Ammon's horn (tissue), 1 donor: ENCODE measurements around the gene EVA1C.
"Not testable (repeated sequence)": the region's sequence is repeated elsewhere in the genome, so short reads cannot be mapped to it uniquely, and the experiment has no call there.

ENCODE experiments used
- DNase-seq: peaks from one replicate; pipeline ENCODE4 v3.0.0-alpha.2; 2016; ENCODE audit warnings: low spot score

Gene EVA1C

DNA sequence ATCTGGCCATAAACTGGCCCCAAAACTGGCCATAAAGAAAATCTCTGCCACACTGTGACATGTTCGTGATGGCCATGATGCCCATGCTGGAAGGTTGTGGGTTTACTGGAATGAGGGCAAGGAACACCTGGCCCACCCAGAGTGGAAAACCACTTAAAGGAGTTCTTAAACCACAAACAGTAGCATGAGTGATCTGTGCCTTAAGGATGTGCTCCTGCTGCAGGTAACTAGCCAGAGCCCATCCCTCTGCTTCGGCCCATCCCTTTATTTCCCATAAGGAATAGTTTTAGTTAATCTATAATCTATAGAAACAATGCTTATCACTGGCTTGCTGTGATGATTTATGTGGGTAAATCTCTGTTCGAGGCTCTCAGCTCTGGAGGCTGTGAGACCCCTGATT lies 50.1 kb downstream of the EVA1C start:
- DNase-seq = not testable (repeated sequence)

DNA sequence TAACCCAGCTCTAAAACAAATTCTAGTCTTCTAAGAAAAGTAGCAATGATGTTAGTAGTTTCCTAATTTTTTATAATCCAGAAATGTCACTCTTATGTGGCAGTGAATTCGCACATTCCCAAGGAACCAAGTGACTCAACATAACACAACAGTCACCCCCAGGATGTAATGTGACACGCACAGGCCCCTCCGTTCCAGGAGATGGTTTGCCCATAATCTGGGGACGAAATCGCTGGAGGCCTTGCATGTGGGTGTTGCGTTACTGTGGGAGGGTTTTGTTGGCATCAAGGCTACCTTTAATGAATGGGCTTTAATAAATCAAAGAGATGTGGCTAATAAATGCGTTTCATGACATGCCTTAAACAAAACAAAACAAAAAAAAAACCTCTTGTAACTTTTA lies 50.9 kb downstream of the EVA1C start:
- no peak for DNase-seq

DNA sequence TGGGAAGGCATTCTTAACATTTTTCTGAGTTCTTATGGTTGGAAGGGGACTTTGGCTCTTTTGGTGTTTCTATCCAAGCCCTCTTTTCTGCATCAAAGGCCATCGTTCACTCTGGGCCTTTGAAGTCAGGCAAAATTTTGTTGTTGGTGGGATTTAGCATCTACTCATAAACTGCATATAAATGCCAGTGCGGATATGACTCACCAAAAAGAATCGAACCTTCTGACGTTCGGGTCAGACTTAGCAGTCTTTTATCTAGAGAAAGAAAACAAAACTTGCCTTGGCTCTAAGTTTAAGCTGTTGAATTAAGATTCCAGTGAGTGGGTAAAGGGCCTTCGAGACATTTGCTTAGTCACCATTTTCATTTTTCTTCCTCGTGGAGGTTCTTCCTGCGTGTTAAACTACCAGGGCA lies 51.4 kb downstream of the EVA1C start:
- no peak for DNase-seq

GRCh38 chr21:32467291-32467690 lies 54.8 kb downstream of the EVA1C start:
- no peak for DNase-seq

DNA sequence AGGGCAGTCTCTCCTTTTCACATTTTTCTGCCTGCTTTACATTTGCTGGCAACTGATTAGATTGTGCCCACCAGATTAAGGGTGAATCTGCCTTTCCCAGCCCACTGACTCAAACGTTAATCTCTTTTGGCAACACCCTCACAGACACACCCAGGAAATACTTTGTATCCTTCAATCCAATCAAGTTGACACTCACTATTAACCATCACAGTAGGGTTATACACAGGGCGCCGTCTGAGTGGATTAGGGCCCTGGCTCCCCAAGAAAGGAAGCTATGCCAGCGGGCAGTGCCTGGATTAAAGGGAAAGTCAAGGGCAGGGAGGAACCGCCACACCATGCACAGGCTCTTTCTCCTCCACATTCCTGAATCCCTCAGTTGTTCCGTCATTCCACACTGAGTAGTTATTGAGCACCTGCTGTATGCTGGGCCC lies 56.2 kb downstream of the EVA1C start:
- no peak for DNase-seq

GRCh38 chr21:32469628-32470027 lies 57.1 kb downstream of the EVA1C start:
- no peak for DNase-seq

DNA sequence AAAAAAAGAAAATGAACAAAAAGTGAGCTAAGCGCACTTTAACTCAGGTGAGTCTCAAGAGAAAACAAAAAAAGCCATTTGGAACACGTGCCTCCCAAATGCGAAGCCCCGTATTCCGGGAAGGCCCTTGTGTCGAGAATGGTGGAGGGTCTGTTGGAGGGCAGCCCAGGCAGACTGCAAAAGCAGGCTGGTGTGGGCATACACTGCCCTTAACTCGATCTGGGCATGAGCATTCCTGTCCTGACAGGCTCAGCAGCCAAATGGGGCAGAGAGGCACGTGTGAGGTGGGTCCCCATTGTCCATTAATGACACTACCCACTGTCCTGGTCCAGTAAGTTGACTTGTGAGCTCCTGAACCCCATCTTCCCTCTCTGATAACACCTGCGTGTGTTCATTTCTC lies 57.7 kb downstream of the EVA1C start:
- no peak for DNase-seq

GRCh38 chr21:32472890-32473765 lies 60.6 kb downstream of the EVA1C start:
- DNase-seq = no peak

- DNase-seq = no peak
Measured at GRCh38 chr21:32474179-32475059, 61.9 kb downstream of the EVA1C start.

DNA sequence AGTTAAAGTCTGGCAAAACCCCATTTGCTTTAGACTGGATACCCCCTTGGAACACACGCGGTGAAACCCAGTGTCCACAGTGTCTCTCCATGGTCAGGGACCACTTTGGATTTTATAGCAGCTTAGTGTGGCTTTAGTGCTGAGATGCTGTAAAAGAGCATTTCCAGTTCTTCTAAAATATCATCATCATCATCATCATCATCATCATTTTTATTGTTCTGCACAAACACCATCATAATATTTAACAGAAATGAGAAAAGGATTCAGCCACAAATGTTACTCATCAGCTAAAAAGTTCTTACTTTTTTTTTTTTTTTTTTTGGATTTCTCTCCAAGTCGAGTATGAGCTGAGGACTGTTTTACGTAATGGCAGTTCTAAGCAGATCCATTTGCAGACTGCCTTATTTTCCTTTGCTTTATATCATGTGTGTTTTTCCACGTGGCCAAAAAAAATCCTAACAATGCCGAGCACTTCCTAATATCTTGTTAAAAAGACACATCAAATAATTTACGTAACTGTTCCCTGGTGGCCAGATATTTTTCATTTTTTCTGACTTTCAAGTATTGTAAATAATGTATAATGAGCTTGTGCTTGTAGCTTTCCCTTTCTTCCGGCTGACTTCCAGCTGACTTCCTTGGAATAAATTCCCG lies 62.8 kb downstream of the EVA1C start:
- no peak for DNase-seq

DNA sequence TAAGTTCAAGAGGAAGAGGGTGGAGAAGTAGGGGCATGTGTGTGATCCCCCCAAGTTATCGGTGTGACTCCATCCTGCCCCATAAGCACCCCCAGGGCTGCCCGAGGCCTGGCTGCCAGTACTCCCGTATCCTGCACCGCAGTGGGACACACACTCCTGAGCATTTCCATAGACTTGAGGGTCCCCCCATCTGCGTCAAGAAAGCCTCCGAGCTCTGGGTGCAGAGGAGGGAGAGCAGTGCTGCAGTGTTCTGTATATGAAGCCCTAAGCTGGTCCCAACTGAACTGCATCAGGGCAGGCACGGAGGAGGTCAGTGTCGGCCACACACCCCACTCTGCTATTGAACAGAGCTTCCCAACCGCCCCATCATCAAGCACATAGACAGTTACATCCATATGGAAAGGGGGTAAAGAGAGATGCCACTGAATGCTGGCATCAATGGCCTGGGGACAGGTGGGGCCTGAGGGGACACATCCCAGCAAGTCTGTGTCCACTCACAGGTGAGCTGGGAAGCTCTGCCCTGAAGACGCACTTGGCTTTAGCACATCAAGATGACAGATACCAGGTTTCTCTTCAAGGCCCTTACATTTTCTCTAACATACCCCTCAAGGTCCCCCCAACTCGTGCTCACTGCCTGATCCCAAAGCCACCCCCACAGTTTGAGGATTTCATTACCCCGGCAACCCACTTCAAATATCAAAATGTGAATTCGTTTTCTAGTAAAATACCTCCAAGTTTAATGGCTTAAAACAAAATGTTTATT lies 64.3 kb downstream of the EVA1C start:
- no peak for DNase-seq

DNA sequence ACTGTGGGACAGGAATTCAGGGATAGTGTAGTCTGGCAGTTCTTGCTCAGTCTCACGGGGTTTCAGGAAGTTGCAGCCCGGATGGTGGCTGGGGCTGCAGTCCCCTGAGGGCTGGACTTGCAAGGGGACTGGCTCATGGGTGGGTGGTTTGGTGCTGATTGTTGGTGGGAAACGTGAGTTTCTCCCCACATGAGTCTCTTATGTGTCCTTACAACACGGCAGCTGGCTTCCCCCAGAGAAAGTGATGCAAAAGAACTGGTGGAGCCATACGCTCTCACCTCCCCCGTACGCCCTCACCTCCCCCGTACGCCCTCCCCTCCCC lies 64.9 kb downstream of the EVA1C start:
- DNase-seq = no peak

- no peak for DNase-seq
Measured at GRCh38 chr21:32481875-32482408, 69.4 kb downstream of the EVA1C start.

GRCh38 chr21:32482565-32483292 lies 70.2 kb downstream of the EVA1C start:
- DNase-seq = no peak

DNA sequence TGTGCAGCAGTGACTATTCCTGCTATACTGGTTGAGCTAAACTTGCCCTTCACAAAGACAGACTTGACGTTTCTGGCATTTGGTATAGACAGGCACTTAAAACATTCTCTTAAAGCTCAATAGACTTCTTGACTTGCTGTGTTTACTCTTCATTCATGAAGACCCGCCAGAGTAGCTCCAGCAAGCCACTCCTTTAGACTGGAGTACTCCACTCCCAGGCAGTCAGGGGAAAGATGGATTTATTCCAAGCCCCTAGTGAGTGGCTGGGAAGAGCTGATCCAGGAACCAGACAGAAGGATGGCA lies 70.7 kb downstream of the EVA1C start:
- DNase-seq = no peak

- DNase-seq = peak; percentile 79
Measured at GRCh38 chr21:32484706-32485380, 72.3 kb downstream of the EVA1C start.

- DNase-seq = no peak
Measured at GRCh38 chr21:32492376-32492775, 79.9 kb downstream of the EVA1C start.

- peak; percentile 32 for DNase-seq
Measured at GRCh38 chr21:32494934-32495709, 82.6 kb downstream of the EVA1C start.

- no peak for DNase-seq
Measured at GRCh38 chr21:32496568-32496967, 84.1 kb downstream of the EVA1C start.
